GM12873 (cell line): Measurements from ENCODE around the gene ERBB3.
A peak's percentile ranks its signal among the peaks of the same experiment; 100 is the strongest.

Experiments
- CTCF ChIP-seq: IDR thresholded peaks from 2 replicates; pipeline ENCODE4 v1.5.1; 2012; ENCODE audit warnings: low read depth, mild to moderate bottlenecking, moderate library complexity, low read length, control low read depth; ENCODE audit not compliant: insufficient read depth; ENCODE audit errors: missing control alignments

ERBB3 gene

DNA sequence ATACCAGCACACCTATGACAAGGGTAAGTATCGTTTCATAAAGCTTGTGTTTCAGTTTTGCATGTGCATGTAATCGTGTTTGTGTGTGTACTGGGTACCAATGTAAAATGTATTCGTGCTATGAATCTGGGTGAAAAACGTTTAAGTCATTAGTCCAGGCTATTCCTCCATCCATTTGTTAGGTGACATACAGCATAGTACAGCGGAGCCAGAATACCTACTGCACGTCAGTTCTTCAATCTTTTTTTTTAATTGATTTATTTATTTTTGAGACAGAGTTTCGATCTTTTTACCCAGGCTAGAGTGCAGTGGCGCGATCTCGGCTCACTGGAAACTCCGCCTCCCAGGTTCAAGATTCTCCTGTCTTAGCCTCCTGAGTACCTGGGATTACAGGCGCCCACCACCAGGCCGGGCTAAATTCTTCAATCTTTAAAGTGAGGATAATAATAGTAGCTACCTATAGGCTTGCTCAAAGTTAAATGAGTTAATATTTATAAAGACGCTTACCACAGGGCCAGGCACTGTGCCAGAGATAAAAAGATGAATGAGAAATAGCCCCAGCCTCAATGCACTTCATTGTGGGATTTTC, 38.9 kb upstream of the ERBB3 start:
- no peak for TF ChIP-seq CTCF

DNA sequence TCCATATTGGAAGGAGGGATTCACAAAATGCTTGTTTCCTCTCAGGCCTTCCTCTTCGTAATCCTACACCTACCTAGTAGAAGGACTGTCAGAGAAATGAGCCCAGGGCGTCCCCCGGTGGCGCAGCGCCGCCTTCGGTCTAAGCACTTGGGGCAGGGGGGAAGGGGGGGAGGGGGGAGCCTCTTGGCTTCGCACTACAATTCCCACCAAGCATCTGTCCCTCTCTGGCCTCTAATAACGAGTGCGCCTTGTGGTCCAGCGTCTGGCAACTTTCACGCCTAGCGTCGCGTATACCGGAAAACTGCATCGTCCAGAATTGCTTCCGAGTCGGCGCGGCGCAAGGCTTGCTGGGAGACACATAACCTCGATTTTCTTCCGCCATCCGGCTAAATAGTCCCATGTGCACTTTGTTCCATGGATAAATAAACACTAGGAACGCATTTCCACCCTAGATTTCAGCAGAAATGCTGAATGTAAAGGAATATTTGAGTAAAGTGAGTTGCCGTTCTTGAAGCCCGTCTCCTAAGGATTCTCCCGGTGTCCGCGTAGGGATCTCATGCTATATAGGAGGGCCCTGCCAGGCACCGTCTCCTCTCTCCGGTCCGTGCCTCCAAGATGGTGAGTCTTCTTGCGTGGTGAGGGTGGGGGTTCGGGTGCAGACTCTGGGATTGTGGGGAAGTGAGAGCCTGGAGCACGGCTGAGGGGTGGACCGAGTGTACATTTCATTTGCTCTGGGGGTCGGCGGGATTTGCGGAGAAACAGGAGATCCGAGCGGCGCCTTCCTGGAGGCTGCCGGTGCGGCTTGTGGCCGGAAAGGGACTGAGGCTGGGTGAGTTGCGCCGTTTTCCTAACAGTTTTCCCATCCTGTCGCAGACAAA, 38.2 kb upstream of the ERBB3 start, which contains the start of gene RPS26:
RPS26 (plus strand) TSS at position 367 of the 878 bp plus-strand sequence; CDS start at position 616, 249 bp downstream.
- TF ChIP-seq CTCF = peak; percentile 64

DNA sequence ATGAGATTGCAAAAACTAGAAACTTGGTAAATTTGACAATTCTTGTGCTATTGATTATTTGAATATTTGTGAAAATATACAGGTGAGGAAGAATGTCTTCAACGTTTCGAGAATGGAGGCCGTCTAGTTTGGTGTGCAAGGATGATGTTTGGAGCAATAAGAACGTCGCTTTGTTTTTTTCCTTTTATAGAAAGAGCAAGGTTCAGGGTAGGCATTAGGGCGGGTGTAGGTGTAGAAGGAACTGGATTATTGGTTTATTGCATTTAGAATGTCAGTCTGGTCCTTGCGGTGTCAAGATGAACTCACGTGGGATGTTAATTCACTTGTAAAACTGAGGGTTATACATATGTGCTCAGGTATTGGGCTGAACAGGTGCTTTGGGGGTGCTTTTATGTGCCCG, 37.1 kb upstream of the ERBB3 start:
- TF ChIP-seq CTCF = no peak

GRCh38 chr12:56046027-56046780, 33.8 kb upstream of the ERBB3 start:
- no peak for TF ChIP-seq CTCF

GRCh38 chr12:56053407-56053893, 26.5 kb upstream of the ERBB3 start:
- no peak for TF ChIP-seq CTCF

DNA sequence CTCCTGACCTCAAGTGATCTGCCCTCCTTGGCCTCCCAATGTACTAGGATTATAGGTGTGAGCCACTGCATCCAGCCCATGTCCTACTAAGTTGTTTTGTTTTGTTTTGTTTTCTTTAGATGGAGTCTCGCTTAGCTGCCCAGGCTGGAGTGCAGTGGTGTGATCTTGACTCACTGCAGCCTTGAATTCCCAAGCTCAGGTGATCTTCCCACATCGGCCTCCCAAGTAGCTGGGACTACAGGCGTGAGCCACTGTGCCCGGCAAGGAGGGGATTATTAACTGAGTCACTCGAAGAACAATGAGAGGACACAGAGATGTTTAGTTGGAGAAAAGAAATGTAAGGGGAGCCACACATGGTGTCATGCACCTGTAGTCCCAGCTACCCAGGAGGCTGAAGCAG, 18.0 kb upstream of the ERBB3 start:
- no peak for TF ChIP-seq CTCF

DNA sequence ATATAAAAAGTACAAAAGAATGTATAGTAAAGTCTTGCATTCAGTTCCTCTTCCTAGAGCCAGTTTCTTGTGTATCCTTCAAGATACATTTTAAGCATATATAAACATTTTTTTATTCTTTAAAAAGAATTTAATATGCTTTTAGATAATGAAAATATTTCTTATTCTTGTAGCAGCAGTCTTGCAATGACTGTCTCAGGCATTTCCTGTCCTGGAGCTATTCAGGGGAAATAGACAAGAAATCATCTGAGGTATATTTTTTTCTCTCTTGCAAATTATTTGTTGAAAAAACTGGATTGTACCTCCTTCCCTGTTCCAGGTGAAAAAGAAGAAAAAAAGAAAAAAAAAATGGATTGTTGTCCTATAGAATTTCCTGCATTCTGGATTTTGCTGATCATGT, 17.0 kb upstream of the ERBB3 start:
- TF ChIP-seq CTCF = no peak
